Measurements from ENCODE around the gene VILL. TPM values are rescaled to one million over a fixed set of nuclear protein-coding genes. Genes with fewer than 3 reads are reported as not detected.

VILL gene
- total RNA-seq, 1 donor from 2014 or later = 16.7 TPM

DNA sequence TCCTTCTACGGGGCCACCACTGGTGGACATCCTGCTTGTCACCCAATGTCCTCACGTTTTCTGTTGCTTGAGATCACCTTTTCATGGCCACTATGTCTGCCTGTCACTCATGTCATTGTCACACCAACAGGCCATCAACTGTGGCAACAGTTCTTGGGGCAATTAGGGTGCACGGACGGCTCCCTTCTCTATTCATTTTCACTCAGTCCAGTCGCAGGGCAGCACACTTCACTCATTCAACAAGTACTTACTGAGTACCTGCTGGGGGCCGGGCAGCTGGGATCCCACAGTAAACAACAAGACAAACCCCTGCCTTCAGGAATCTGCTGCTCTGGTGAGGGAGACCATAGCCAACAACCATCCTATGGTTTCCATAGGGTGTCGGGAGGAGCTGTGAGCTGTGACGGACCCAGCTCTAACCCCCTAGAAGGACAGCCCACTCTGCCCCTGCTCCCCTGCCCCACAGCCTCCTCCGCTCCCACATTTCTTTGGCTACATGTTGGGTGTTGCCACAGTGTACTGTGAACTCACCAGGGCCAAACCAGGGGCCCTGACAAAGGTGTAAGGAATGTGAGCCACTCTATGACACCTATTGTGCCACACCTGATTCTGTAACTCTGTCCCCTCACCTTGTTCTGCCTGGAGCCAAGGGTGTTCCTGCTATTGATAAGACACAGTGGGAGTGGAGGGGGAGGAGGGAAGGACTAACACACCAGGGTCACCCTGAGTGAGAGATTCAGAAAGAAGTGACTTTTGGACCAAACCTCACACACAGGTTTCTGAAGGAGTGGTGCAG is 1.9 kb downstream of the VILL start:
- Mint-ChIP-seq H3K4me1 (peaks cover 24% of the 10 kb centered on the region), H3K9me3 (no peaks in the 10 kb centered on the region), H3K4me3 (peak overlapping the region; percentile 20), H3K27me3 (ENCODE audit: low read depth) (peaks cover 4% of the 10 kb centered on the region), H3K36me3 (no peaks in the 10 kb centered on the region), H3K27ac (no peak overlapping the region)
- TF ChIP-seq, protein P1, sequence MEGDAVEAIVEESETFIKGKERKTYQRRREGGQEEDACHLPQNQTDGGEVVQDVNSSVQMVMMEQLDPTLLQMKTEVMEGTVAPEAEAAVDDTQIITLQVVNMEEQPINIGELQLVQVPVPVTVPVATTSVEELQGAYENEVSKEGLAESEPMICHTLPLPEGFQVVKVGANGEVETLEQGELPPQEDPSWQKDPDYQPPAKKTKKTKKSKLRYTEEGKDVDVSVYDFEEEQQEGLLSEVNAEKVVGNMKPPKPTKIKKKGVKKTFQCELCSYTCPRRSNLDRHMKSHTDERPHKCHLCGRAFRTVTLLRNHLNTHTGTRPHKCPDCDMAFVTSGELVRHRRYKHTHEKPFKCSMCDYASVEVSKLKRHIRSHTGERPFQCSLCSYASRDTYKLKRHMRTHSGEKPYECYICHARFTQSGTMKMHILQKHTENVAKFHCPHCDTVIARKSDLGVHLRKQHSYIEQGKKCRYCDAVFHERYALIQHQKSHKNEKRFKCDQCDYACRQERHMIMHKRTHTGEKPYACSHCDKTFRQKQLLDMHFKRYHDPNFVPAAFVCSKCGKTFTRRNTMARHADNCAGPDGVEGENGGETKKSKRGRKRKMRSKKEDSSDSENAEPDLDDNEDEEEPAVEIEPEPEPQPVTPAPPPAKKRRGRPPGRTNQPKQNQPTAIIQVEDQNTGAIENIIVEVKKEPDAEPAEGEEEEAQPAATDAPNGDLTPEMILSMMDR (IDR thresholded peaks at IDR 0.05; ENCODE audit: unreplicated experiment) = no peak
- no peak for DNase-seq (ENCODE audit: low spot score in 2 of 2, unreplicated experiment in 2 of 2)

DNA sequence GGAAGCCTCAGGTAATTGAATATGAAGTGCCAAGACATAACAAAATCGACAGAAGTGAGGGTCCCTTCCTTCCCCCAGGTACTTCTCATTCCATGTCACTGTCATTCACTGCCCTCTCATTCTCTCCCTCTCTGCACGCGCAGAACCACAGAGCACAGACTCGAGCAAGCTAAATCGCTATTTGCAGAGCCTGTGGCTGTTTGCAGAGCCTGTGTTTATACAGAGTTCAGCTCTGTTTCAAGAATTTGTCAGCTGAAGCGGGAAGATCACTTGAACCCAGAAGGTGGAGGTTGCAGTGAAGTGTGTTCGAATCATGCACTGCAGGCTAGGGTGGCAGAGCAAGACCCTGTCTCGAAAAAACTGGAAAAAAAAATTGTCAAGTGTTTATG is 2.5 kb downstream of the VILL start:
- Mint-ChIP-seq H3K9me3 (no peaks in the 10 kb centered on the region), H3K4me3 (peak overlapping the region; percentile 20), H3K27ac (no peak overlapping the region), H3K27me3 (ENCODE audit: low read depth) (peaks cover 4% of the 10 kb centered on the region), H3K4me1 (peaks cover 24% of the 10 kb centered on the region), H3K36me3 (no peaks in the 10 kb centered on the region)
- TF ChIP-seq, protein P1 (IDR thresholded peaks at IDR 0.05; ENCODE audit: unreplicated experiment) = no peak
- DNase-seq (ENCODE audit: low spot score in 2 of 2, unreplicated experiment in 2 of 2) = no peak

DNA sequence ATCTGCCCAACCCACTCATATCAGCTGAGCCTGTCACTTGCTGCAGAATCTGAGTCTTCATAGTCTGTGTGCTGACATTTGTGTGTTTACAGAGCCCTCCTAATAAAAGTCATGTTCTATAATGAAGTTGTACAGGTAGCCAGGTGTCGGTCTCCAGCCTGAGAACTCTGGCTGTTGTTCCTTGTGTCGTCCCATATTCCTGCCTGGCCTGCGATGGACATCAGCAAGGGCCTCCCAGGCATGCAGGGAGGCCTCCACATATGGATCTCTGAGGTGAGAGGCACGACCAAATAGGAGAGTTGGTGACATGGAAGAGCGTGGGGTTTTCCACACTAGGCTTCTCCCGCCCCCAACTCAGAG is 2.9 kb downstream of the VILL start:
- Mint-ChIP-seq H3K27me3 (ENCODE audit: low read depth) (peaks cover 4% of the 10 kb centered on the region), H3K4me3 (peak overlapping the region; percentile 93), H3K4me1 (peaks cover 28% of the 10 kb centered on the region), H3K9me3 (no peaks in the 10 kb centered on the region), H3K36me3 (no peaks in the 10 kb centered on the region), H3K27ac (peak overlapping the region; percentile 90)
- DNase-seq (ENCODE audit: low spot score in 2 of 2, unreplicated experiment in 2 of 2) = no peak
- TF ChIP-seq, protein P1 (IDR thresholded peaks at IDR 0.05; ENCODE audit: unreplicated experiment) = no peak

DNA sequence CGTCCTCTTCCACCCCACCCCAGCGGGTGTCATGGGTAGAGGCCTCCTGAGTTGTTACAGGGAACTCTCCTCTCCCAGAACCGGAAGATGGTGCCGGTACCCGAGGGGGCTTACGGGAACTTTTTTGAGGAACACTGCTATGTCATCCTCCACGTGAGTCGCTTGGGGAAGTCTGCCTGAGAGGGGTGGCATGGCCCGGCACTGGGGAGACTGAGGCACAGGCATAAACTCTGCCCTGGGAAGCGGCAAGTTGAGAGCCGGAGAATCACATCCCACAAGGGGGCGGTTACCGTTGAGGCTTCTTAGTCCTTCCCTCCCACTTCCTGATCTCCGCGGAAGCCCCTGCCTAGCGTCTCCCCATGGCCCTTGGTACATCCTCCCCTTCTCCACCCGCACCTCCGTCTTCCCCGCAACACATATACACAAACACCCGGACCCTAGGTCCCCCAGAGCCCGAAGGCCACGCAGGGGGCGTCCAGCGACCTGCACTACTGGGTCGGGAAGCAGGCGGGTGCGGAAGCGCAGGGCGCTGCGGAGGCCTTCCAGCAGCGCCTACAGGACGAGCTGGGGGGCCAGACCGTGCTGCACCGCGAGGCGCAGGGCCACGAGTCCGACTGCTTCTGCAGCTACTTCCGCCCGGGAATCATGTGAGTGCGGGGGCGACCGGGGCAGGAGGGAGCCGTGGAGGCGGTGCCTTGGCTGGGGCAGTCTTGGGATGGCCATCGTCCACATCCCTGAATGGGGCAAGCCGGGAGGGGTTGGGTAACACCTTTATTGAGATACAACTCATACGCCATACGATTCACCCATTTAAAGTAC is 3.4 kb downstream of the VILL start:
- peak in 1 of 2 experiments; percentile 67 for DNase-seq (ENCODE audit: low spot score in 2 of 2, unreplicated experiment in 2 of 2)
- H3K27me3 Mint-ChIP-seq (ENCODE audit: low read depth) = peaks cover 4% of the 10 kb centered on the region
- TF ChIP-seq, protein P1 (IDR thresholded peaks at IDR 0.05; ENCODE audit: unreplicated experiment) = no peak
- no peaks in the 10 kb centered on the region for H3K36me3 Mint-ChIP-seq
- peak overlapping the region; percentile 93 for H3K4me3 Mint-ChIP-seq
- H3K4me1 Mint-ChIP-seq = peaks cover 32% of the 10 kb centered on the region
- H3K9me3 Mint-ChIP-seq = no peaks in the 10 kb centered on the region
- H3K27ac Mint-ChIP-seq = peak overlapping the region; percentile 90

DNA sequence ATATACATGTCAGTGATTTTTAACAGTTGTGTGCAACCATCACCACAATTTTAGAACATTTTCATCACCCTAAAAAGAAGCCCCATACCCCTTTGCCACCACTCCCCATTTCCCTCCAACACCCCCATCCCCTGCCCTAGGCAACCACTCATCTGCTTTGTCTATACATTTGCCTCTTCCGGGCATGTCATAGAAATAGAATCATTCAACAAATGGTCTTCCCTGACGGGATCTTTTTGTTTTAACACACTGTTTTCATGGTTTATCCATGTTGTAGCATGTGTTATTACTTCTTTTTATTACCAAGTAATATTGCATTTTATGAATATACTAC is 4.0 kb downstream of the VILL start:
- no peaks in the 10 kb centered on the region for H3K9me3 Mint-ChIP-seq
- peaks cover 4% of the 10 kb centered on the region for H3K27me3 Mint-ChIP-seq (ENCODE audit: low read depth)
- H3K4me3 Mint-ChIP-seq = peak overlapping the region; percentile 93
- no peak for DNase-seq (ENCODE audit: low spot score in 2 of 2, unreplicated experiment in 2 of 2)
- peaks cover 35% of the 10 kb centered on the region for H3K4me1 Mint-ChIP-seq
- peaks cover under 1% of the 10 kb centered on the region for H3K36me3 Mint-ChIP-seq
- H3K27ac Mint-ChIP-seq = peak overlapping the region; percentile 90
- TF ChIP-seq, protein P1 (IDR thresholded peaks at IDR 0.05; ENCODE audit: unreplicated experiment) = no peak

Measured in mesothelial cell of epicardium (in vitro differentiated cells).